Measurements from ENCODE around the gene HMOX2.
A peak's percentile ranks its signal among the peaks of the same experiment; 100 is the strongest.

HMOX2 gene

DNA sequence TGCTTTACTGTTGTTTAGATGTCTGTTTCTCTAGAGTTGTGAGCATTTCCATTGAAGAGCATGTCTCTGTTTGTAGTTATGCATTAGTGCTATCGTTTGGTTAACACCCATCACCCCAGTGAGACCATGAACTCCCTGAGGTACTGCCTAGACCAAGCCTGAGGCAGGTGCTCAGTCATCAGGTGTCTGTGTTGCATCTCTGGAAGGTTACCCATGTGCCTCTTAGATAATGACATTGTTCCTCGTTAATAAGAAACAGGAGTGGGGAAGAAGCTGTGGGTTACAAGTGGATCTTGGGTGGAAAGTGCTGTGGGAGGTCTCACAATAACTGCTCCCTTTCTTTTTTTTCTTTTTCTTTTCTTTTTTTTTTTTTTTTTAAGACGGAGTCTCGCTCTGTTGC lies 32.2 kb upstream of the HMOX2 start:
- no peaks in the 10 kb centered on the region for H3K4me1 ChIP-seq (ENCODE audit: control insufficient read depth, insufficient read depth, low read length)
- peaks cover 92% of the 10 kb centered on the region for H3K36me3 ChIP-seq (ENCODE audit: control insufficient read depth, insufficient read depth, low read length)
- H3K9me3 ChIP-seq (ENCODE audit: control insufficient read depth, insufficient read depth, low read depth, low read length): no peaks in the 10 kb centered on the region
- H3K27ac ChIP-seq (ENCODE audit: low read depth, low read length): no peak overlapping the region
- H3K4me3 ChIP-seq (ENCODE audit: low read depth, low read length): no peak overlapping the region
- no peak overlapping the region for H3K9ac ChIP-seq (ENCODE audit: low read length)
- H3K27me3 ChIP-seq (ENCODE audit: control insufficient read depth, insufficient read depth, low read length): no peaks in the 10 kb centered on the region

DNA sequence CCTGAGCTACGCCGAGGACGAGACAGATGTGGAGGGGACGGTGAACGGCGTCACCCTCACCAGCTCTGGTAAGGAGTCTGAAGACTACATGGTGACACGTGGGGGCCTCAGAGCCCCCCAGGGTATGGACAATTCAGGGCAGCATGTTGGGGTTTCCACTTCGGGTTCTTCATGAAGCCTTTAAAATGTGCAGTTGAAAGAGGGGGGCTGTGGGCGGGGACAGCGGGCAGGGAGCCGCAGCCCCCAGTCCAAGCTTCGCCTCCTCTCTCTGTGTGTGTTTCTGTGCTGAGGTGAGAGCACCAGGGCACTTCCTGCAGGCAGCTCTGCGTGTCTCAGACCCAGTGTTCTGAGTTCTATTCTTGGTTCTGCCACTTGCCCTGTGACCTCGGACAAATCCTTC lies 25.8 kb upstream of the HMOX2 start:
- no peaks in the 10 kb centered on the region for H3K9me3 ChIP-seq (ENCODE audit: control insufficient read depth, insufficient read depth, low read depth, low read length)
- H3K27ac ChIP-seq (ENCODE audit: low read depth, low read length): no peak overlapping the region
- no peak overlapping the region for H3K4me3 ChIP-seq (ENCODE audit: low read depth, low read length)
- no peaks in the 10 kb centered on the region for H3K4me1 ChIP-seq (ENCODE audit: control insufficient read depth, insufficient read depth, low read length)
- H3K36me3 ChIP-seq (ENCODE audit: control insufficient read depth, insufficient read depth, low read length): peaks cover 85% of the 10 kb centered on the region
- no peak overlapping the region for H3K9ac ChIP-seq (ENCODE audit: low read length)
- H3K27me3 ChIP-seq (ENCODE audit: control insufficient read depth, insufficient read depth, low read length): no peaks in the 10 kb centered on the region

DNA sequence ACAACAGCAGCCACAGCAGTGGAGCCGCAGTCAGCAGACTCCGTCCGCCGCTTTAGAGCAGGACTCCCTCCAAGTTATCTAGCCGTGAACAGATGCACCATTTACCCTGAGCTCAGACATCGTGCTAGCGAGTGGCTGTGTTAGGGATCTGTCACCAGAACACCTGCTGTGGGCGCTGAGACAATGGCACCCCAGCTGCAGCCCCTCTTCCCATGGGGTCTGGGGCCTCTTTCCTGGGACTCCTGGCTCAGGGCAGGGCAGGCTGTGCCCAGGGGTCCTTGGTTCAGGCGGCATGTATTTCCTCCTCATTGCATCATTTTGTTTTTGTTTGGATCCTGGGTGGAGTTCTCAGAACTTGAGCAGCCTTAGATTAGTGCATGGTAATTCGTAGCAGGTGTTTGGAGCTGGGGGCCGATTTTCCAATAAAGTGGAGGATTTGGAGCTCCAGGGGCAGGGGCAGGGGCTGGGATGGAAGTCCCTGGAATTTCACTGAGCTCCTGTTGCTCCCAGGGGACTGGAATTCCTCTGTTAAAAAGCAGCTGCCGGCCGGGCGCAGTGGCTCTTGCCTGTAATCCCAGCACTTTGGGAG lies 25.2 kb upstream of the HMOX2 start:
- peaks cover 86% of the 10 kb centered on the region for H3K36me3 ChIP-seq (ENCODE audit: control insufficient read depth, insufficient read depth, low read length)

DNA sequence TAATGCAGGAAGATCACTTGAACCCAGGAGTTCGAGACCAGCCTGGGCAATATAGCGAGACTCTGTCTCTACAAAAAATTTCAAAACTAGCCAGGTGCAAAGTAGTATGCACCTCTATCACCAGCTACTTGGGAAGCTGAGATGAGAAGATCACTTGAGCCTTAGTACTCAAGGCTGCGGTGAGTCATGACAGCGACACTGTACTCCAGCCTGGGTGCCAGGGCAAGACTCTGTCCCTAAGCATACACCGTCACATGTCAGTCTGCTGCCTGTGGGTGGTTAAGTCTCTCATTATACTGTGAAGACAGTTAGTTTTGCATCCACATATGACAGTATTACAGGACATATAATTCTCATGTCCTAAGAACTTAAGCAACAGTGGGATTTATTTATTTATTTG lies 23.5 kb upstream of the HMOX2 start:
- Histone ChIP-seq H3K4me3 (ENCODE audit: low read depth, low read length) (no peak overlapping the region), H3K27ac (ENCODE audit: low read depth, low read length) (no peak overlapping the region), H3K27me3 (ENCODE audit: control insufficient read depth, insufficient read depth, low read length) (no peaks in the 10 kb centered on the region), H3K36me3 (ENCODE audit: control insufficient read depth, insufficient read depth, low read length) (peaks cover 85% of the 10 kb centered on the region), H3K4me1 (ENCODE audit: control insufficient read depth, insufficient read depth, low read length) (no peaks in the 10 kb centered on the region), H3K9me3 (ENCODE audit: control insufficient read depth, insufficient read depth, low read depth, low read length) (no peaks in the 10 kb centered on the region), H3K9ac (ENCODE audit: low read length) (no peak overlapping the region)

More for the DNA sequence above, 25.2 kb upstream of the HMOX2 start:
- Histone ChIP-seq H3K27me3 (ENCODE audit: control insufficient read depth, insufficient read depth, low read length) (no peaks in the 10 kb centered on the region), H3K4me1 (ENCODE audit: control insufficient read depth, insufficient read depth, low read length) (no peaks in the 10 kb centered on the region), H3K4me3 (ENCODE audit: low read depth, low read length) (no peak overlapping the region), H3K27ac (ENCODE audit: low read depth, low read length) (no peak overlapping the region), H3K9ac (ENCODE audit: low read length) (no peak overlapping the region), H3K9me3 (ENCODE audit: control insufficient read depth, insufficient read depth, low read depth, low read length) (no peaks in the 10 kb centered on the region)

DNA sequence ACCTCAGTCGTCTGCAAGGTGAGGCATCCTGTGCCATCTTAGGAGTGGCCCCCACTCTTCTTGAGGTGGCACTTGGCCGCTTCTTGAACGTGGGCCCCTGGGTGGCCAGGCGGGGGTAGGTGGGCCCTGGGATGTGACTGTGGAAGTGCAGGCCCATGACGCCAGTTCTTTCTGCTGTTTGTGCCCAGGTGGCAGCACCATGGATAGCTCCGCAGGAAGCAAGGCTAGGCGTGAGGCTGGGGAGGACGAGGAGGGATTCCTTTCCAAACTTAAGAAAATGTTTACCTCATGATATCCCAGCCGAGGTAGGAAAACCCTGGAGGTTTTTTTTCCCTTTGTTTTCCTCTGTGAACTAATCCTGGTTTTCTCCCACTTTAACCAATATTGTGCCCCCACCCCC lies 21.6 kb upstream of the HMOX2 start:
- H3K9me3 ChIP-seq (ENCODE audit: control insufficient read depth, insufficient read depth, low read depth, low read length): no peaks in the 10 kb centered on the region
- H3K9ac ChIP-seq (ENCODE audit: low read length): no peak overlapping the region
- H3K27ac ChIP-seq (ENCODE audit: low read depth, low read length): no peak overlapping the region
- no peaks in the 10 kb centered on the region for H3K27me3 ChIP-seq (ENCODE audit: control insufficient read depth, insufficient read depth, low read length)
- no peak overlapping the region for H3K4me3 ChIP-seq (ENCODE audit: low read depth, low read length)
- no peaks in the 10 kb centered on the region for H3K4me1 ChIP-seq (ENCODE audit: control insufficient read depth, insufficient read depth, low read length)
- H3K36me3 ChIP-seq (ENCODE audit: control insufficient read depth, insufficient read depth, low read length): peaks cover 78% of the 10 kb centered on the region

DNA sequence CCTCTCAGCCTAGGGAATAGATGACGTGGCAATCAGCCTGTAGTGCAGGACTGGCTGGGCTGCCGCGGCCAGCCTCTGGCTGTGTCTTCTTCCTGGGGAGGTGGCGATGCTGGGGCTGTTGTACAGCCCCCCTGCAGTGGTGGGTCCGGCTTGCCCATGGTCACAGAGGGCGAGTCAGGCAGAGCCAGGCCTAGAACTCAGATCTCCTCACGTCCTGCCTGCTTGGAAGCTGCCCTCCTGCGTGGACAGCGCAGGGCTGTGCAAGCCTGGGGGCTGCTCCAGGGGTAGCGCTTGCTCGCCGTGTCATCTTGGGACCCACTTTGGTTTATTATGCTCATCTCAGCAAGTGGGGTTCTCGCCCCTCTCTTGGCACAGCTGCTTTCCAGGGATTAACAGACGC lies 21.1 kb upstream of the HMOX2 start:
- Histone ChIP-seq H3K4me3 (ENCODE audit: low read depth, low read length) (no peak overlapping the region), H3K4me1 (ENCODE audit: control insufficient read depth, insufficient read depth, low read length) (no peaks in the 10 kb centered on the region), H3K36me3 (ENCODE audit: control insufficient read depth, insufficient read depth, low read length) (peaks cover 73% of the 10 kb centered on the region), H3K9me3 (ENCODE audit: control insufficient read depth, insufficient read depth, low read depth, low read length) (no peaks in the 10 kb centered on the region), H3K9ac (ENCODE audit: low read length) (no peak overlapping the region), H3K27ac (ENCODE audit: low read depth, low read length) (no peak overlapping the region), H3K27me3 (ENCODE audit: control insufficient read depth, insufficient read depth, low read length) (no peaks in the 10 kb centered on the region)

DNA sequence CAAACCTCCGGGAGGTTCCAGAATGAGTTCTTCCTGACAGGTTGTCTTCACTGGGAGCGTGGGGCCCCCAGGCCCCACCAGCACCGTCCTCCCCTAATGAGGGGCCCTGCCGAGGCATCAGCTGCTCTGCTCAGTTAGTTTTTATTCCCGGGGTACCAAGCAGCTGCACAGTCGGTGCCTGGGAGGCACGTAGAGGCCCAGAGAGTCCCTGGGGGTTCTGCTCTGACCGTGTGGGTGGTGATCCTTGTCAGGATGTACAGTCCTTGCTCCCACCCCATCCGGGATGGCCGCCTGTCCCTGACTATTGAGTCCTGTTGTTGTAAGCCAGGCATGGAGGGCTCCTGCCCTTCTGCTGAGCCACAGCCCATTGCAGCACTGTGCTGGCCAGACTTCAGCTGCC lies 20.2 kb upstream of the HMOX2 start:
- Histone ChIP-seq H3K27ac (ENCODE audit: low read depth, low read length) (no peak overlapping the region), H3K4me1 (ENCODE audit: control insufficient read depth, insufficient read depth, low read length) (peaks cover 2% of the 10 kb centered on the region; the same call in 1 of the 2 replicates), H3K27me3 (ENCODE audit: control insufficient read depth, insufficient read depth, low read length) (no peaks in the 10 kb centered on the region), H3K9ac (ENCODE audit: low read length) (no peak overlapping the region), H3K36me3 (ENCODE audit: control insufficient read depth, insufficient read depth, low read length) (peaks cover 65% of the 10 kb centered on the region), H3K4me3 (ENCODE audit: low read depth, low read length) (no peak overlapping the region), H3K9me3 (ENCODE audit: control insufficient read depth, insufficient read depth, low read depth, low read length) (no peaks in the 10 kb centered on the region)

DNA sequence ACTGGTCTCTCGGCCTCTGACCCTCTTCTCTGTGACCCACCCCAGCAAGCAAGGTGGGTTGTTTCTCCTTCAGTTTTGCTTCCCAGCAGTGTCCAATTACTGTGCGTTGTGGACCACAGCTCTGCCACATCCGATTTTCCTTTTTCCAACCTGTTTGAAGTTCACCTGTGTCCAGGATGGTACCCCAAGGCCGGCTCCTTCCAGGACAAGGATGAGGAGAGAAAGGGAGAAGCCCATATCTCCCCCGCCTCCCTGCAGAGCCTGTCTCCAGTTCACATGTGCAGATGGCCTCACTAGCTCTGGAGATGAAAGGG lies 15.3 kb upstream of the HMOX2 start:
- Histone ChIP-seq H3K4me1 (ENCODE audit: control insufficient read depth, insufficient read depth, low read length) (peaks cover 10% of the 10 kb centered on the region), H3K9ac (ENCODE audit: low read length) (no peak overlapping the region), H3K27me3 (ENCODE audit: control insufficient read depth, insufficient read depth, low read length) (no peaks in the 10 kb centered on the region), H3K9me3 (ENCODE audit: control insufficient read depth, insufficient read depth, low read depth, low read length) (no peaks in the 10 kb centered on the region), H3K27ac (ENCODE audit: low read depth, low read length) (no peak overlapping the region), H3K4me3 (ENCODE audit: low read depth, low read length) (no peak overlapping the region), H3K36me3 (ENCODE audit: control insufficient read depth, insufficient read depth, low read length) (peaks cover 56% of the 10 kb centered on the region)

DNA sequence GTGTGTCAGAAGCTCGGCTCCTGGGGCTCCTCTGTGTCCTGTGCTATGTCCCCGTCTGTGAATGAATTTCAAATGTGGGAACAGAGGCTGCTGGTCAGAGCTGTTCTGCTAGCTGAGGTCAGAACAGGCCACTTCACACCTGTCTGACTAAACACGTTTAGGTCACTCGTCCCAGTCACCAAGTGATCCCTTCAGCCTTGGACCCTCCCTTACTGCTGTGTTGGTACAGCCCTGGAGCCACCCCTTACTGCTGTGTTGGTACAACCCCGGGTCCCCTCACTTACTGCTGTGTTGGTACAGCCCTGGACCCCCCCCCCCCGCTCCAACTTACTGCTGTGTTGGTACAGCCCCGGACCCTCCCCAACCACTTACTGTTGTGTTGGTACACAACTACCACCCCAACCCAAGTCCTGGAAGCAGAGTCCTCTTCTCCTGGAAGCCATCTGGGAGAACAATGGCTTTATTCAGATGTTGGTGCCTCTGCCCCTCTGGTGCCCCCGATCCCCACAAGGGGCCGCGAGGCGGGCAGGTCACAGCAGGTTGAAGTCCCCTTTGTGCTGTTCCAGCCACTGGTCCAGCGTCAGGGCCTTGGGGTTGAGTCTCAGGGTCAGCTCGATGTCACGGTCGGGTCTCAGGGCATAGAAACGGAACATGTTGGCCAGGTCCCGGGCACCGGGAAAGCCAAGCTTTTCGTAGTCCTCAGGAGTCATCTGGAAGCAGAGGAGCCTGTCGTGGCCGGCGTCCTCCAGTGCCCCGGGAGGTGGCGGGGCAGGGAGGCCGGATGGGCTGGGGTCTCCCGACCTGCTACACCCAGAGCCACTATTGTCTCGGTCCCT lies 14.7 kb upstream of the HMOX2 start:
- Histone ChIP-seq H3K9ac (ENCODE audit: low read length) (no peak overlapping the region), H3K27ac (ENCODE audit: low read depth, low read length) (peak overlapping the region; percentile 13; the same call in 1 of the 2 replicates)

DNA sequence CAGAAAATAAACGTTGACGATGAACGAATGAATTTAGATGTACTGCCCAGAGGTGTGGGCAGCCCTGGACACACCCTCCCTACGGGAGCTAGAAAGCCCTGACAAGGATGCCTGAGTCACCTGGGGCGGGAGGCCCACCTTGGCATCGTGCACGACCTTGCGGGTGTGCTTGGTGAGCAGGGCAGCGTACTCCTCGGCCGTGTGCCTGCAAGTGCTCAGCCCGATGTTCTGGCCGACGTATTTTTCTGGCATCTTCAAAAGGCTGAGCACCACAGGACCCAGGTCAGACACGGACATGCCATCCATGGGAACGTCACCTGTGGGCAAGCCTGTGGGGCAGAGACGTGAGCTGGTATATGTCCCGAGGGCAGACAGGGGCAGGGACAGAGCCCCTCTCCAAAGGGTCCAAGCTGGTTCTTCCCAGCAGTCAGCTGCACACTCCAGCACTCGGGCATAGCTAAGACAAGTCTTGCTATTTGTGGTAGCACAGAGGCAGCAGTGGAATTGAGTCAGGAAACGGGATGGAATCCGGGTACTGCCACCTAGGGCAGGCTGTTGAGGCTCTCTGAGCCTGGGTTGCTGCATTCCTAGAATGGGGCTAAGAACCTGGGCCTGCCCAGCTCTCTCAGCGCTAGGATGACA lies 12.6 kb upstream of the HMOX2 start:
- Histone ChIP-seq H3K27me3 (ENCODE audit: control insufficient read depth, insufficient read depth, low read length) (no peaks in the 10 kb centered on the region), H3K27ac (ENCODE audit: low read depth, low read length) (no peak overlapping the region), H3K9ac (ENCODE audit: low read length) (no peak overlapping the region), H3K36me3 (ENCODE audit: control insufficient read depth, insufficient read depth, low read length) (peaks cover 57% of the 10 kb centered on the region), H3K4me3 (ENCODE audit: low read depth, low read length) (no peak overlapping the region), H3K4me1 (ENCODE audit: control insufficient read depth, insufficient read depth, low read length) (peaks cover 10% of the 10 kb centered on the region), H3K9me3 (ENCODE audit: control insufficient read depth, insufficient read depth, low read depth, low read length) (no peaks in the 10 kb centered on the region)

More for the DNA sequence above, 14.7 kb upstream of the HMOX2 start:
- peaks cover 56% of the 10 kb centered on the region for H3K36me3 ChIP-seq (ENCODE audit: control insufficient read depth, insufficient read depth, low read length)
- no peaks in the 10 kb centered on the region for H3K27me3 ChIP-seq (ENCODE audit: control insufficient read depth, insufficient read depth, low read length)
- peaks cover 10% of the 10 kb centered on the region for H3K4me1 ChIP-seq (ENCODE audit: control insufficient read depth, insufficient read depth, low read length)
- H3K9me3 ChIP-seq (ENCODE audit: control insufficient read depth, insufficient read depth, low read depth, low read length): no peaks in the 10 kb centered on the region
- H3K4me3 ChIP-seq (ENCODE audit: low read depth, low read length): no peak overlapping the region
